Femur (tissue), 1 donor: ENCODE data around the gene ARL8B.
"Not testable (repeated sequence)": the region's sequence is repeated elsewhere in the genome, so short reads cannot be mapped to it uniquely, and the experiment has no call there.

ENCODE experiments used
- DNase-seq: peaks from one replicate; pipeline ENCODE4 v3.0.0-alpha.2; 2017

The ARL8B gene

DNA sequence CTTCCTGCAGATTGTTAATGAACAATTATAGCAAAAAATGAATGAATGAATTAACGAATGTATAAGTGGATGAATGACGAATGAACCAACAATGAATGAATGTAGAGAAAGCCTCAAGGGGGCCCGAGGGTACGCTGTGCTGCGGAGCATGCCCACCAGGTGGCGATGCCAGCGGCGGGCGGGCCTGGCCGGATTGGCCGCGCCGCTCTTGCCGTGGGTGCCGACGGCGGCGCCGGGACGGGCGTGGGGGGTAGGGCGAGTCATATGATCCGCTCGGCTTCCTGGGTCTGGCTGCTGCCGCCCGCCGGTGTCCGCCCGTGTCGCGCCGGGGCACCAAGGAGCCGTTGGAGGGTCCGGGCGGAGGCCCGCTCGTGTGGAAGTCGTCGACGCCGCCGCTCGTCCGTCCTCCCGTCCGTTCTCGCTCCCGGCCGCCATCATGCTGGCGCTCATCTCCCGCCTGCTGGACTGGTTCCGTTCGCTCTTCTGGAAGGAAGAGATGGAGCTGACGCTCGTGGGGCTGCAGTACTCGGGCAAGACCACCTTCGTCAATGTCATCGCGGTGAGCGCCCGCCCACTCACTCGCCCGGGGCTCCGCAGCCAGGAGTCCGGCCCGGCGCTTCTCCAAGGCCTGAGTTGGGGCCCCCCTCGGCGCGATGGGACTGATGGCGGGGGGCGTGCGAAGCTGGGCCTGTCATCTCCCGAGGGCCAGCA, at the start of gene ARL8B:
Gene ARL8B (plus strand): TSS at position 263 of the 711 bp plus-strand sequence. CDS start 174 bp downstream, at position 437.
- peak; percentile 93 for DNase-seq

DNA sequence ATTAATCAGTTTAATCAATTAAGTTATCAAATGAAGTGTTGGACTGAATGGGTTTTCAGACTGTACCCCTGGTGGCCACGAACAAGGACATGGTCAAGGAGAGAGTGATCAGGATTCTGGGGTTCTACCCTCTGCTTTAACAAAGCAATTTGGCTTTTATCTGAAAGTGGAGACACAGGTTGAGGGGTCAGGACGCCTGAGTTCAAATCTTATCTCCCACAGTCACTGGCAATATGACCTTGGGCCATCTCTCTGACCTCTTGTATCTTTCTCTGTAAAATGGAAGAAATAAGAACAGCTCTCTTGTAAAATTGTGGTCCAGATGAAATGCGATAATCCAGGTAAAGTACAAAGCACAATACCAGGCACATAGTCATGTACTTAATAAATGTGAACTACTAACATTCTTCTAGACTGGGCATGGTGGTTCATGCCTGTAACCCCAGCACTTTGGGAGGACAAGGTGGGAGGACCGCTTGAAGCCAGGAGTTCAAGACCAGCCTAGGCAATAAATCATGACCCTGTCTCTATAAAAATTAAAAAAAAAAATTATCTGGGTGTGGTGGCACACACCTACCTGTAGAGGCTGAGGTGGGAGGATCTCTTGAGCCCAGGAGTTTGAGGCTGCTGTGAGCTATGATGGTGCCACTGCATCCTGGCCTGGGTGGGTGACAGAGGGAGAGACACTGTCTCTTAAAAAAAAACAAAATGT, 48.6 kb upstream of the ARL8B start:
- no peak for DNase-seq

DNA sequence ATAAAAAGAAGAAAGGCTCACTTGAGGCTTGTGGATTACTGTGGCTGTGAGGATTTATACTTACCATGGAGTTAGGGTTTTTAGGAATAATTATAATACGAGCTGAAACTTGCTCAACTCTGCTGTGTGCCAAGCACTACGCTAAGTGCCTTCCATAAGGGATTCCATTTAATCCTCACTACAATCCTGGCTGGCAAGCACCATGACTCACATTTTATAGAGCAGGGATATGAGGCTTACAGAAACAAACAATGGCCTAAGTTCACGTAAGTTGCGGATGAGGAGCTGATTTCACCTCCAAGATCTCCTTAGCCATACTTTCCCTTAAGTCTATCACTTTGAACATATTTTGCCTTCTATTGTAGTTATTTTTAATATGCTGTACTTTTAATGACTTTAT, 43.9 kb upstream of the ARL8B start:
- DNase-seq = no peak

DNA sequence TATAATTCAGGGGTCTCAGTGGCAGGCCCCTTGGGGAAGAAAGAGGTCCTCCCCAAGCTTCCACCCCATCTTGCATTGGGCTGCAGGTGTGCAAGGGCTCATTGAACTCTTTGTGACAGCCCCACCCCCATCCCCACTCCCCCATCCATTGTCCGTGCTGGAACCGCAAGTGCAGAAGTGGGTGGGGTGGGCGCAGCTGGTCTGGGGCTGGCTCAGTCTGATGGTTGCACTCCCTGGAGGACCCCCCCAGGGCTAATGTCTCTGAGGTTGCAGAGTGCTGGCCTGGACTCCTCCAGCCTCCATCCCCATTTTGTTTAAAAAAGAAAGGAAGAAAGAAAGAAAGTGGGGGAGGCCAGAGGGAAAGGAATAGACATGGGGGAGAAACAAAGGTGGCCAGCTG, 42.3 kb upstream of the ARL8B start:
- no peak for DNase-seq

DNA sequence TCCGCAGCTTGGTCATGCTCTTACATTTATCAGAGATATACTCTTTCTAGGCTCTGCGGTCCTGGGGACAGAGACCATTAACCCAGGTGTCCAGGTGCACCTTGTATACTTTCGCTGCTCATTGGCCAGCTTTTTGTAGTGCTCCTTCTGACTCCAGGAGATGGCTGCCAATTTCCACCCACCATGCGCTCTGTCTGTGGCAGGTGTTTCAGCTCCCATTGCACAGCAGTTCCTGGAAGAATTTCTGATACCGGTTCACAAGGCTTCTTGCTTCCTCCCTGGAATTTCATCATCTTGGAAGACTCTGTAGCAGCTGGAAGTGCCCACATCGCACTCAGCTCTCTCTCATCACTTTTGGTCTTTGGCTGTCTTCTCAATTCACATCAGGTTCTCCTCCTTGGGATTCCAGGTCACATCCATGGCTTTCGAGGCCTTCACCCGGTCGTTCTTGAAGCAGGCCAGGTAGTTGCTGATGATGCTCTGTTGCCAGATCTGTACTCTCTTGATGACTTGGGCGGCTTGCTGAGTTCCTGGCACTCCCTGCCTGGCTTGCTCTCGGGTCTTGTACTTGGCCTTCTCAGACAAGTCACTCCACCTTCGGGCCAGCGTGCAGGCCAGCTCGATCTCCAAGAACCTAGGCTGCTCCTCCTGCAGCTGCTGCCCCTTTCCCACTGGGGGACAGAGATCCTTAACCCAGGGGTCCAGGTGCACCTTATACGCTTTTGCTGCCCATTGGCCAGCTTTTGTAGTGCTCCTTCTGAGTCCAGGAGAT, 41.1 kb upstream of the ARL8B start:
- DNase-seq = no peak

DNA sequence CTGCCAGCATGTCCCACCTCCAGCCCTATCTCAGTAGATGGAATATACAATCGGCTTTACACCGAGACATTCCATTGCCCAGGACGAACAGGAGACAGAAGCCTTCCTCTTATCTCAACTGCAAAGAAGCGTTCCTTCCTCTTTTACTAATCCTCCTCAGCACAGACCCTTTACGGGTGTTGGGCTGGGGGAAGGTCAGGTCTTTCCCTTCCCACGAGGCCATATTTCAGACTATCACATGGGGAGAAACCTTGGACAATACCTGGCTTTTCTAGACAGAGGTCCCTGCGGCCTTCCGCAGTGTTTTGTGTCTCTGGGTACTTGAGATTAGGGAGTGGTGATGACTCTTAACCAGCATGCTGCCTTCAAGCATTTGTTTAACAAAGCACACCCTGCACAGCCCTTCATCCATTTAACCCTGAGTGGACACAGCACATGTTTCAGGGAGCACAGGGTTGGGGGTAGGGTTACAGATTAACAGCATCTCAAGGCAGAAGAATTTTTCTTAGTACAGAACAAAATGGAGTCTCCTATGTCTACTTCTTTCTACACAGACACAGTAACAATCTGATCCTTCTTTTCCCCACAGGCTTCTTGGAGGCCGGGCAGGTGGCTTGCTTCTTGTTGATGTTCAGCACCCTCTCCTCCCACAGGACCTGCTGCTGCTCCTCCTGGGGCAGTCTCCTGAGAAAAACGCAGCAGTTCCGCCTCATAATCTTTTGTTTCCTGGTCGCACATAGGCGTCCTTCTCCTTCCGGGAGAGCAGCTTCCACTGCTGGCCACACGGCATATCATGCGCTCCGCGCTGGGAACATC, 39.9 kb upstream of the ARL8B start:
- DNase-seq = not testable (repeated sequence)

DNA sequence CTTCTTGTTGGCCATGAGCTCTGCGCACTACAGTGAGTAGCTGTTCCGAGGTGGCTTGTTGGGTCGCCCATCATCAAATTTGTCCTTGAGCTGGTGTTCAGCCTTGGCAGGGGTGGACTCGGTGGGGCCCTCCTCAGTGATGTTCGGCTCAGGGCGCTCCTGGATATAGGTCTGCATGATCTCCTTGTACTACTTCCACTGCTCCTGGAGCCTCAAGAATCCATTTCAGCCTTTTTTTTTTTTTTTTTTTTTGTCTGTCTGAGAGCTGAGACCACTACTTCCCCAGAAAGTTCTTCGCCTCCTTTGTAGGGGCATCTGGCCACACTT, 39.3 kb upstream of the ARL8B start:
- no peak for DNase-seq

DNA sequence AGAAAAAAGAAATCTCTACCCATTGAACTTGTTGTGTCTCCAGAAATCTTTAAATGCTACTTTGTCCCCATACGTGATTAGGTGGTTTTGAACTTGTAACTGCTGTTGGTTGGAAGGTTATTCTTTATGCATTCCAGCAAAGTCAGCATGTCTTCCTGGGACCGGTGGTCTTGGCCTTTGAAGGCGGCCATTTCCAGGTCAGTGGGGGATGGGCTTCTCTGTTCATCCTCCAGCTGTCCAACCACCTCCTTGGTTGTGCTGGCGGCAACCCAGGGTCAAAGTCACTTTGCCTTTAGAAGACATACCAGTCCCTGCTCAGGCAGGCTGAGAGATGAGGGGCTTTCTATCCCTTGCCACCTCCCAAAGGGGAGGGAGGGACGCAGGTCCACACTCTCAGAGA, 37.9 kb upstream of the ARL8B start:
- no peak for DNase-seq

DNA sequence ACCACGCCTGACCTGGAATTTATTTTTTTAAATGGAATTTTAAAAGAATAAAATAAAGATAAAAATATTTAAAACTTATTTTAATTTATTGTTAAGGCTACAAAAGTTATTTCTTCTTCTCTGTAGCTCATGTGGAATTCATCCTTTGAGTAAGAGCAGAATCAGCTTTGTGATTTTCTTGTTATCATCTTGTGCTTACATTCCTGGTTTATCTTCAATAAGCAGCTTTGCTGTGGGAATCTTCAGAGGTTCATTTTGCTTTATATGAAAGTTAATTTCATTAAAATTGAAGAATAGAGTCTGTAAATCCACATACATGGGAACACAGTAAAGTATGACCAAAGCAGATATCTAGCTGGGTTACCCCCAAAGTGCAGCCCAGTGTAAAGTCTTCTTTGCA, 35.4 kb upstream of the ARL8B start:
- no peak for DNase-seq

DNA sequence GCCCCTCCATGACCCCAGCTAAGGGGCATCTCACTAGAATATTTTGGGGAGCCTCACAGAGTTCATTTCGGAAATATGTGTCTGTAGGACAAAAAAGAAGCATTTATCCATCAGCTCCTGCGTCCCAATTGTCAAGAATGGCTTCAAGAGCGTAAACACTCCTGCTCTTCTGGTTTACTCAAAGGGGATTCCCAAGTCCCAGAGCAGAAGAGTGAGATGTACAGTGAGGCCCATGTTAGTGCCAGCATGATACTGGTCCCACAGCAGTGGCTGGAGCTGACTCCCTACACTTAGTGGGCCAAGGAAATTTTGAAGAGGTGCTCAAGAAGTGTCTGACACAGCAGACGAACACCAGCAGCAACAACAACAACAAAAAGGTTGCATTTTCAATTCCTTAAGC, 34.9 kb upstream of the ARL8B start:
- no peak for DNase-seq

DNA sequence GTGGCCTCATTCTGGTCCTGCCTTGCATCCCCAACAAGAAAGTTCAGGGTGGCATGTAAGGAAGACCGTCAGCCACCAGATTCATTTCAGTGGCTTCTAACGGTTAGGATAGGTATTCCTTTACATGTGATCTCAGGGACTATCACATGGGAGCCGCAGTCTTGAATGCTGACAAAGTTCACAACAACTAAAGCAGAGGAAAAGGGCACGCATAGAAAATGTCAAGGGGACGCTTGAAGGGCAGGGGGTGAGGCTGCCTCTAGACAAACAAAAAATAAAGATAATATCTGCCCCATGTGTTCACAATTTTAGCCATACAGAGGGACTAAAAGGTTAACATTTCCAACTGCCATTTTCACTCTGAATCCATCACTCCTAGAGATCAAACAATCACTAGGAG, 31.9 kb upstream of the ARL8B start:
- no peak for DNase-seq

DNA sequence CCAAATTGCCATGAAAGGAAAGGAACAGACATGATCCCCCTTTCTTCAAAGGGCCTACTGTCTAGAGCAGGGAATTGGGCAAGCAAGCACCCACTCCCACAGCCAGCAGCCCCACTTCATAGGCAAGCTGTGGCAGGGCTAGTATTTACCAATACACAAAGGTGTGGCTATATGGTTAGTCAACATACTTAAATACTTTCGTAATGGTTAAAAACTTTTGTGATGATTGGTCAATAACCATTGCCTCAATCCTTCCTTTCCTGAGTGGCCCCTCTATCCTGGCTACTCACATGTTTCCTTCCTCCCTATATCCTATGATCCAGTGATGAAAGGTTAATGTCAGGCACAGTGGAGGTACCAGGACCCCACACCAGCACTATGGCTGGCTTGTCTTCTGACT, 30.1 kb upstream of the ARL8B start:
- DNase-seq = no peak

DNA sequence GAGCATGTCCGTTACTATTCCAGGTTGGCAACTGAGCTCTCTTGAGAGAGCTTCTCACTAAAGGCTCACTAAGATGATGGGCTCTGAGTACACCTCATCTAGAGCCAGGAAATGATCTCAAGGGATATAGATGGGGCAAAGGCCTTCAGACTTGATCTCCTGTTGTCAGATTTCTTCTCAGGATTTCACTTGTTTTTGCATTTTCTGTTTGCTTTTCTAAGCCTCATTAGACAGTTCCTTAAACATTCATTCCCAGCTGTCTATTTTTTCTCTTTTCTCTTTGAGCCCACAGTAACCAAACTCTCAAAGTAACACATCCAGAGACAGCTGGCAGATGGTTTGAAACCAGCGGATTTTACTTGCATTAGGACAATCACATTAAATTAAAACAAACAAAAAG, 28.4 kb upstream of the ARL8B start:
- no peak for DNase-seq

DNA sequence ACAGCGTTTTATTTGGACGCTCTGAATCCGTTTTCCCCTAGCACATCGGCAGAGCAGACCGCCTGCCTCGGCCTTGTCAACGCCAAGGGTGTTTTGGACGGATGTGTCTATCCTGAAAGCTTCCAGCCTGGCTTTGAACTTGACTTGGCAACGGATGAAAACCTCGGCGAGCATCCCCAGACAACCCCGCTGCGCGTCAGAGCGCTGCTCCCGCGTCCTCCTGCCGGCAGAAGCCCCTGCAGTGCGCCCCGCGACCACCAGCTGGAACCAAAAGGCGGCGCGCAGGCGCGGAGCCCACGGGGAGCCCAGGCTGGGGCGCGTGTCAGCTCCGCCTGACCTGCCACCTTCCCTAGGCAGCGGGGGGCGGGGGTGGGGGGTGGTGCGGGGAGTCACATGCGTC, 26.2 kb upstream of the ARL8B start:
- DNase-seq = peak; percentile 78

DNA sequence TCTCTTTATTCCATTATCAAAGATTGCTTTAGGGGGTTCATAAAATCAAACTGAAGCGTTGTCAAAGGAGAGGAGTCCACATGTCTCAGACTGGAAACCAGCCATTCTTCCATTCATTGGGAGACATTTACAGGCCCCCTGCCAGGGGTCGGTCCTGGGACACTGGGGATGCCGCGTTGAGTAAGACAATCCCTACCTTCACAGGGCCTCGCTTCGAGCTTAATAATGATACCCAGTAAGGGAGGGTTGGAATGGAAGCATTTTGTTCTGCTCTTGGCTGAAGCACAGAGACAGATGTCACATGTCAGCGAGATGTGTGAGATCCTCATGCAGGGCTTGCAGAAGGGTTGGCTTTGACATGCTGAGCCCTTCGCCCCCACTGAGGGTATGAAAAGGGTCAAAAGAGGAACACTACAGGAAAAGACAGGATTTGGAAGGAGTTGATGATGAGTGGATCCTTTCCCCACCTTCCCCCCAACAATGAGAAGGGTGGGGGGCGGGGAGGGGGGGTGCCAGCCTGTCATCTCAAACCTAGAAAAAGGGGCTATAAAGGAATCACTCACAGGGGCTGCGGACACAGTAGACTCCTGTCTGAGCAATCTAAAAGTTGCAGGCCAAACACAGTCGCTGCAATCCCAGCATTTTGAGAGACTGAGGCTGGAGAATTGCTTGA, 25.6 kb upstream of the ARL8B start:
- DNase-seq = no peak

DNA sequence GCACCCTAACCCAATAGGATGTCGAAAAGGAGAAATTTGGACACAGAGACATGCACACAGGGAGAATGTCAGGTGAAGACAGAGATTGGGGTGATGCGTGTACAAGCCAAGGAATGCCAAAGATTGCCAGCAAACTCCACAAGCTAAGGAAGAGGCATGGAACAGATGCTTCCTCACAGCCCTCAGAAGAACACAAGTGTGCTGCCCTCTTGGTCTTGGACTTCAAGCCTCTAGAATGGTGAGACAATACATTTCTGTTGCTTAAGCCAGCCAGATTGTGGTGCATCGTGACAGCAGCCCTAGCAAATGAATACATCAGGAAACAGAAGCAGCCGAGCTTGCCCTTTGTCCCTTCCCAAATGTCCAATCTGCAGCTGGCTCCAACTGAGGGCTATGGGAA, 23.7 kb upstream of the ARL8B start:
- DNase-seq = no peak

DNA sequence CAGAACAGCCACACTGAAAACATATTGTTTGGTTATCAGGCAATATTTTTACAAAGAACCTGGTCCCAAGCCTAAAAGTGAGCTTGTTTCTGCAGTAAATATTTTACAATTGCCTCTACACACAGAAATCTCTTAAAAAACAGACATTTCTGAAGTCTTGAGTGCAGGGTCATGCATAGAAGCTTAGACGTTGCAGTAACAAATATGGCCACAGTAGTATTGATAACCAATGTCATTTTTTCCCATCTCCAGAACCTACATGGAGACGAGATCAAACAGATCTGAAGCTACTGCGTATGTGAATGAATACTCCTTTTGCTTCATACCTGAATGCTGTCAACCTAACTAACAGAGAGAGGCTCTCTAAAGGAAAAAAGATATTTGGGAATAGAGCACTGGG, 19.6 kb upstream of the ARL8B start:
- DNase-seq = no peak

DNA sequence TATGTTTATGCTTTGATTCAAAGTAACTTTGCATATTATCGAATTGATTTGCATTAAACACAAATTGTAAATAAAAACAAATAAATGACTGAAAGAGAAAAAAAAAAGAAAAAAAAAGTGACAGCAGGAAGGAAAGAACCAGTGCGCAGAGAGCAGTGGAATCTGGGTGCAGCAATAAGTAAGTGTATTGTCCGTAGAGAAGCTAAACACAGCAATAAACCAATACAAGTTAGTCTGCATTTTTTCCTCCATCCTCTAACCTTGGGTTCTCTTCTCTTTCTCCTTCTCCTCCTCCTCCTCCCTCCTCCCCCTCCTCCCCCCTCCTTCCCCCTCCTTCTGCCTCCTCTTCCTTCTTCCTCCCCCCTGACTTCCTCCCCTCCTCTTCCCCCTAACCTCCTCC, 18.3 kb upstream of the ARL8B start:
- no peak for DNase-seq

DNA sequence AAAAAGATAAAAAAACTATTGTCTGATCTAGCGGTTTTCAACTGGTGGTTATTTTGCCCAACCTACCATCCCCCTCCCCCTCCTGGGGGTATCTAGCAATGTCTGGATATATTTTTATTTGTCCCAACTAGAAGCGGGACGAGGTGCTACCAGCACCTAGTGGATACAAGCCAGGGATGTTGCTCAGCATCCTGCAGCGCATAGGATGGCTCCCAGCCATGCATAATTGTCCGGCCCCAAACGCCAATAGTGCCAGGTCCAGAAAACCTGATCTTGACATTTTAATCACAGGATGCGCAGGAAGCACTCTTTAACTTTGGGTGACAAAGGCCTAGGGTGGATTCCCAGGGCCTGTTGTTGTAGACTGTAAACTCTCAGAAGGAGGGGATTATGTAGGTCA, 17.0 kb upstream of the ARL8B start:
- DNase-seq = no peak

DNA sequence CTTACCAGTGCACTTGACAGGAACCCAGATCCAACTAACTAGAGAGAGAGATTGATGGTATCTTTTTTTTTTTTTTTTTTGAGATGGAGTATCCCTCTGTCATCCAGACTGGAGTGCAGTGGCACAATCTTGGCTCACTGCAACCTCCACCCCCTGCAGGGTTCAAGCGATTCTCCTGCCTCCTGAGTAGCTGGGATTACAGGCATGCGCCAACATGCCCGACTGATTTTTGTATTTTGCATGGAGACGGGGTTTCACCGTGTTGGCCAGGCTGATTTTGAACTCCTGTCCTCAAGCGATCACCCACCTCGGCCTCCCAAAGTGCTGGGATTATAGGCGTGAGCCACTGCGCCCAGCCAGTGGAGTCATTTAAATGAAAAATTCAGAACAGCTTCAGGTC, 15.7 kb upstream of the ARL8B start:
- not testable (repeated sequence) for DNase-seq

DNA sequence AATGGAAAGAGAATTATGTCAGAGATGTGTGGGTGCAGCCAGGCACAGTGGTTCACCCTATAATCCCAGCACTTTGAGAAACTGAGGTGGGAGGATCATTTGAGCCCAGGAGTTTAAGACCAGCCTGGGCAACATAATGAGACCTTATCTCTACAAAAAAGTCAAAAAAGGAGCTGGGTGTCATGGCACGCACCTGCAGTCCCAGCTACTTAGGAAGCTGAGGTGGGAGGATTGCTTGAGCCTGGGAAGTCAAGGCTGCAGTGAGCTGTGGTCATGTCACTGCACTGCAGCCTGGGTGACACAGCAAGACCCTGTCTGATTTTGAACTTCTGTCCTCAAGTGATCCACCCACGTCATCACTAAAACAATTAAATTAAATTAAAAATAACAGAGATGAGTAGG, 15.2 kb upstream of the ARL8B start:
- DNase-seq = not testable (repeated sequence)

DNA sequence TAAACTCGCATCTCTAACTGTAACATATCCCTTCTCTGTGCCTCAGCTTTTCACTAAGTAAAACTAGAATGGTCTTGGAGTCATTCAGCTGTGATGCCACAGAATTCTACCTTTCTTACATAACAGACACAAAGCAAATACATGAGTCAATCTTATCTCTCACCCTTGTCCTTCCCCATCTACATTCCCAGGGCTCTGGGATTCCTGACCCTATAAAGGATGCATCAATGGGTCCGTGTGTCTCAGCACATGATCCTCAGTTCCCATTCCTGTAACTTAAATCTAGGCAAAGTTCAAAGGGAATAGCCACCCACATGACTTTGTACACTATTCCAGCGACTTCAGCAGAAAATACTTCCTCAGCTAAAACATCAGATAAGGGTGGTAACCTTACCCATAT, 11.8 kb upstream of the ARL8B start:
- no peak for DNase-seq

DNA sequence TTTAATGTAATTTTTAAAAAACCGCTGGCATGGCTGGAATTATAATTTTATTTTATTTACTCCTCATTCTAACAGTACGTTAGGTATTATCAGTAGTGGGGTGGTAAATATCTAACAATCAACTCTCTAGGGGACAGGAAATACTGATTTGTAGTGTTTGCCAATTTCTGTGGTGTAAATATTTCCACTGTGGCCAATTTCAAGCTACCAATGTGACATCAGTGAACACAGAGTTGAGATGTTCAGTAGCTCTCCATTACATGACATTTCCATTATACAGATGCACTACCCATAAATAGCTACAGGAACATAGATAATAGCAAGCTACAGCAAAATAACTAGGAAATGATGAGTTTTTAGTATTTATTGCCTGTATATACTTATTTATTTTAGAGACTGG, 10.0 kb upstream of the ARL8B start:
- no peak for DNase-seq
